SJSA1 (cell line): ENCODE measurements around the gene PRELID1. TPM values are rescaled to one million over a fixed set of nuclear protein-coding genes. Genes with fewer than 3 reads are reported as not detected.
"Not testable (repeated sequence)": the region's sequence is repeated elsewhere in the genome, so short reads cannot be mapped to it uniquely, and the experiment has no call there.

Source experiments
- DNase-seq, 2 experiments: peaks; one replicate each; pipeline ENCODE4 v3.0.0-alpha.2; 2015 to 2020; ENCODE audit warnings: low spot score in 2 of 2, low read depth in 1 of 2
- H3K27ac ChIP-seq: fragments of 250-450 bp; sonication (Bioruptor Pico); 2 replicates; pipeline ENCODE4 v1.5.1; 2020; ENCODE audit warnings: mild to moderate bottlenecking, moderate library complexity
- H3K27me3 ChIP-seq: fragments of 250-450 bp; sonication (Bioruptor Pico); replicated peaks from 2 replicates; pipeline ENCODE4 v1.5.1; 2020; ENCODE audit warnings: mild to moderate bottlenecking, moderate library complexity
- H3K36me3 ChIP-seq: fragments of 250-450 bp; sonication (Bioruptor Pico); 2 replicates; pipeline ENCODE4 v1.5.1; 2020; ENCODE audit warnings: mild to moderate bottlenecking
- H3K4me1 ChIP-seq: fragments of 250-450 bp; sonication (Bioruptor Pico); replicated peaks from 2 replicates; pipeline ENCODE4 v1.6.1; 2021; ENCODE audit warnings: mild to moderate bottlenecking
- H3K4me3 ChIP-seq: fragments of 250-450 bp; sonication (Bioruptor Pico); 2 replicates; pipeline ENCODE4 v1.5.1; 2020; ENCODE audit warnings: mild to moderate bottlenecking
- H3K9me3 ChIP-seq: fragments of 250-450 bp; sonication (Bioruptor Pico); replicated peaks from 2 replicates; pipeline ENCODE4 v1.5.1; 2020; ENCODE audit warnings: mild to moderate bottlenecking
- total RNA-seq: library from RNA; depleted of rRNA; stranded (reverse); fragments of >200 nt; shearing (Covaris generic); gene quantifications from 2 replicates; pipeline ENCODE4 v1.2.3, GENCODE V29; 2014

Gene PRELID1
- total RNA-seq, 1 experiment from 2014 or later = 456 TPM

GRCh38 chr5:177343000-177343399 lies 39.4 kb downstream of the PRELID1 start:
- not testable (repeated sequence) for H3K27me3 ChIP-seq, H3K27ac ChIP-seq, DNase-seq, H3K4me3 ChIP-seq, H3K9me3 ChIP-seq, H3K4me1 ChIP-seq
- peaks cover 70% of the 10 kb centered on the region for H3K36me3 ChIP-seq

GRCh38 chr5:177343777-177344176 lies 40.2 kb downstream of the PRELID1 start:
- no peaks in the 10 kb centered on the region for H3K27me3 ChIP-seq
- peaks cover 66% of the 10 kb centered on the region for H3K36me3 ChIP-seq
- no peak for DNase-seq
- no peaks in the 10 kb centered on the region for H3K4me1 ChIP-seq
- no peaks in the 10 kb centered on the region for H3K9me3 ChIP-seq
- no peak overlapping the region for H3K4me3 ChIP-seq
- H3K27ac ChIP-seq = no peak overlapping the region

DNA sequence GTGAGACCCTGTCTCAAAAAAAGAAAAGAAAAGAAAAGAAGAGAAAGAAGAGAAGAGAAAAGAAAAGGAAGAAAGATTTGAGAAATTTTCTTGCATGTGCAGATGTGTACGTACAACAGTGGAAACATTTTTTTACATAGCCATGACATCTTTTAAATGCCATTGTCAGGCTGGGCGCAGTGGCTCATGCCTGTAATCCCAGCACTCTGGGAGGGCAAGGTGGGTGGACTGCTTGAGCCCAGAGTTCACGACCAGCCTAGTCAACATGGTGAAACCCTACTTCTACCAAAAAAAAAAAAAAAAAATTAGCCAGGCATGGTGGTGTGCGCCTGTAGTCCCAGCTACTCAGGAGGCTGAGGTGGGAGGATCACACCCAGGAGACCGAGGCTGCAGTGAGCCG lies 41.3 kb downstream of the PRELID1 start:
- Histone ChIP-seq H3K4me3 (no peak overlapping the region), H3K36me3 (peaks cover 61% of the 10 kb centered on the region), H3K27ac (no peak overlapping the region), H3K9me3 (no peaks in the 10 kb centered on the region), H3K4me1 (no peaks in the 10 kb centered on the region), H3K27me3 (no peaks in the 10 kb centered on the region)
- no peak for DNase-seq

DNA sequence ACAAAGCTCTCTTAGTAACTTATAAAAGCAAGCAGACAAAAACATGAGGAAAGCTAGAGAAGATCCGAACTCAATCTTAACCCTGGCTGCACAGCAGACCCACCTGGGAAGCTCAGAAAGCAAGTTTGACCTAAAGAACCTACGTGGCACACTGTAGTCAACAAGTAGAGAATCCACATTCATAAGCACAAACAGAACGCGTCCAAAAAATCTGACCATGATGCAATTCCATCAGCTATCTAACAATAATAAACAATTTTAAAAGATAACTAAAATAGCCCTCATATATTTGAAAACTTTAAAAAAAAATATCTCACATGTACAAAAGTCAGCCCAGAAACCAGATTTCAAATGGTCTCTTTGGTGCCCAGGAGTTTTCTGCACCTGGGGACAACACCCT lies 43.2 kb downstream of the PRELID1 start:
- H3K4me3 ChIP-seq = no peak overlapping the region

GRCh38 chr5:177347699-177348098 lies 44.1 kb downstream of the PRELID1 start:
- Histone ChIP-seq H3K27me3 (no peaks in the 10 kb centered on the region), H3K9me3 (no peaks in the 10 kb centered on the region), H3K36me3 (peaks cover 51% of the 10 kb centered on the region), H3K27ac (no peak overlapping the region), H3K4me3 (no peak overlapping the region), H3K4me1 (peaks cover 13% of the 10 kb centered on the region)
- no peak for DNase-seq

More for the DNA sequence above, 43.2 kb downstream of the PRELID1 start:
- peaks cover 9% of the 10 kb centered on the region for H3K4me1 ChIP-seq
- no peak overlapping the region for H3K27ac ChIP-seq
- no peaks in the 10 kb centered on the region for H3K9me3 ChIP-seq
- no peak for DNase-seq
- no peaks in the 10 kb centered on the region for H3K27me3 ChIP-seq
- H3K36me3 ChIP-seq = peaks cover 56% of the 10 kb centered on the region

DNA sequence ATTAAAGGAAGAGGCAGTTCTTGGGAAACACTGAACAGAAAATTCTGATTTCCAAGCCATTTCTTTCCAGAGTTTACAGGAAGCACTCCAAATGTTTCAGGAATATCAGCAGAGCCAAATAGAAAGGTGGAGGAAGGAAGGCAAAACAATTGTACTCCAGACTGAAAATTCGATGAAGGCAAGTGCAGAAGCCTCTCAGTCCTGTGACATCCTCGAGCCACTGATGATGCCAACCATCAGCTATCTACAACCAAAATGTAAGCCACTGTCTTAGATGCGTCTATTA lies 45.7 kb downstream of the PRELID1 start:
- Histone ChIP-seq H3K4me1 (peaks cover 13% of the 10 kb centered on the region), H3K36me3 (peaks cover 47% of the 10 kb centered on the region), H3K27me3 (no peaks in the 10 kb centered on the region), H3K4me3 (no peak overlapping the region), H3K9me3 (no peaks in the 10 kb centered on the region), H3K27ac (no peak overlapping the region)
- no peak for DNase-seq

GRCh38 chr5:177349762-177350161 lies 46.2 kb downstream of the PRELID1 start:
- Histone ChIP-seq H3K4me3 (no peak overlapping the region), H3K4me1 (peaks cover 13% of the 10 kb centered on the region), H3K27ac (no peak overlapping the region), H3K9me3 (no peaks in the 10 kb centered on the region), H3K36me3 (peaks cover 42% of the 10 kb centered on the region), H3K27me3 (no peaks in the 10 kb centered on the region)
- DNase-seq = no peak

DNA sequence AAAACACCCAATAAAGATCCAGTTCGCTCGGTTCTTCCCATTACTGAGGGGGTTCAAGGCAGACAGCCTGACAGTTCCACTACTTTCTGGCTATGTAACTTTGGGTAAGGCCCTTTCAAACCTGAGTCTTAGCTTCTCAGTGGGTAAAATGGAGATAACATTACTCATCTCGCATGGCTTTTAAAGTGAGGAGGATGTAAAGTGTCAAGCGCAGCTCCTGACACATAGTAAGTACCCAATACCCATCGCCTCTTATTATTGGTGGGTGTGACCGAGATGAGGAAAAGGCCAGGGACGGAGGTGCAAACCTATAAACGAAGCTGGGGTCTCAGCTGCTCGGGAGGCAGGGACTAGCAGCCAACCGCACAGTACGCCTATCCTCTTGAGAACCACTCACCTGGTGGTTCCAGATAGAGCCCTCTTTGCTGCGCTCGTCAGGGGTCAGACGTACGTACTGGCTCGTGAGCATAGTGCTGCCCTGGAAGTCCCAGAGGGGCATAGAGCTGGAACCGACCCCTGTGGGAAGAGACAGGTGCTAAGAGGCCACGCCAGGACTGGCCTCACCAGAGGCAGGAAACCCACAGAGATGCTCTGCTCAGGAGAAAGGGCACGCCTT lies 47.3 kb downstream of the PRELID1 start:
- Histone ChIP-seq H3K27ac (peak overlapping the region; percentile 88), H3K9me3 (no peaks in the 10 kb centered on the region), H3K36me3 (peaks cover 35% of the 10 kb centered on the region), H3K27me3 (no peaks in the 10 kb centered on the region), H3K4me1 (peaks cover 13% of the 10 kb centered on the region), H3K4me3 (peak overlapping the region; percentile 68)
- DNase-seq = no peak

- Histone ChIP-seq H3K4me1 (peaks cover 13% of the 10 kb centered on the region), H3K9me3 (no peaks in the 10 kb centered on the region), H3K36me3 (peaks cover 32% of the 10 kb centered on the region), H3K27me3 (no peaks in the 10 kb centered on the region), H3K27ac (peak within 1 kb of the TSS; percentile 88), H3K4me3 (peak within 1 kb of the TSS; percentile 68)
- DNase-seq = peak; percentile 97 to 99
Observed at GRCh38 chr5:177351392-177352329, 48.1 kb downstream of the PRELID1 start, which contains the start of gene LMAN2. TSS of gene LMAN2 (minus strand) at chr5:177351668. CDS start at chr5:177351647, 21 bp downstream.

DNA sequence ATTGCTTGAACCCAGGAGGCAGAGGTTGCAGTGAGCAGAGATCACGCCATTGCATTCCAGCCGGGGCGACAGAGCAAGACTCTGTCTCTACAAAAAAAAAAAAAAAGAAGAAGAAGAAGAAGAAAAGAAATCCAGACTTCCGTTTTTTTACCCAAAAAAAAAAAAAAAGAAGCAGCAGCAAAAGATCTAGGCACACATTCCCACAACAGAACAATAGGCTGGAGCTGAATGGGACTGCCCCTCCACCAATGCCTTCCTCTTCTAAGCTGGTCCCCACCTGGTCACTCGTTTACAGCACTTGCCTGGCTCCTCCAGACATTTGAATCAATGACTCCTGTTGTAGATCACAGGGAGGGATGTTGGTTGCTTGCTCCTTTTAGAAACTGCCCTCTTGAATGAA lies 49.5 kb downstream of the PRELID1 start:
- Histone ChIP-seq H3K27me3 (no peaks in the 10 kb centered on the region), H3K9me3 (no peaks in the 10 kb centered on the region), H3K27ac (no peak overlapping the region), H3K36me3 (peaks cover 20% of the 10 kb centered on the region), H3K4me3 (no peak overlapping the region), H3K4me1 (peaks cover 20% of the 10 kb centered on the region)
- DNase-seq = no peak

GRCh38 chr5:177354256-177354655 lies 50.7 kb downstream of the PRELID1 start:
- H3K4me1 ChIP-seq = peaks cover 22% of the 10 kb centered on the region
- no peak for DNase-seq
- no peaks in the 10 kb centered on the region for H3K27me3 ChIP-seq

GRCh38 chr5:177354711-177355110 lies 51.1 kb downstream of the PRELID1 start:
- Histone ChIP-seq H3K36me3 (peaks cover 11% of the 10 kb centered on the region), H3K27ac (no peak overlapping the region), H3K27me3 (no peaks in the 10 kb centered on the region), H3K9me3 (no peaks in the 10 kb centered on the region), H3K4me3 (no peak overlapping the region), H3K4me1 (peaks cover 22% of the 10 kb centered on the region)
- no peak for DNase-seq

More at GRCh38 chr5:177354256-177354655, 50.7 kb downstream of the PRELID1 start:
- Histone ChIP-seq H3K4me3 (no peak overlapping the region), H3K36me3 (peaks cover 15% of the 10 kb centered on the region), H3K27ac (no peak overlapping the region), H3K9me3 (no peaks in the 10 kb centered on the region)

GRCh38 chr5:177355162-177355867 lies 51.7 kb downstream of the PRELID1 start:
- Histone ChIP-seq H3K9me3 (no peaks in the 10 kb centered on the region), H3K36me3 (peaks cover 6% of the 10 kb centered on the region), H3K4me1 (peaks cover 18% of the 10 kb centered on the region), H3K27ac (no peak overlapping the region), H3K27me3 (no peaks in the 10 kb centered on the region), H3K4me3 (no peak overlapping the region)
- no peak for DNase-seq

- DNase-seq = no peak
- H3K4me1 ChIP-seq = peaks cover 13% of the 10 kb centered on the region
- peaks cover 4% of the 10 kb centered on the region for H3K36me3 ChIP-seq
- H3K27ac ChIP-seq = no peak overlapping the region
- H3K27me3 ChIP-seq = no peaks in the 10 kb centered on the region
- H3K4me3 ChIP-seq = no peak overlapping the region
- H3K9me3 ChIP-seq = no peaks in the 10 kb centered on the region
Observed at GRCh38 chr5:177355868-177356168, 52.2 kb downstream of the PRELID1 start.
